ENCODE data around the gene CFAP20DC.
"Not testable (repeated sequence)": the region's sequence is repeated elsewhere in the genome, so short reads cannot be mapped to it uniquely, and the experiment has no call there.

Gene CFAP20DC

DNA sequence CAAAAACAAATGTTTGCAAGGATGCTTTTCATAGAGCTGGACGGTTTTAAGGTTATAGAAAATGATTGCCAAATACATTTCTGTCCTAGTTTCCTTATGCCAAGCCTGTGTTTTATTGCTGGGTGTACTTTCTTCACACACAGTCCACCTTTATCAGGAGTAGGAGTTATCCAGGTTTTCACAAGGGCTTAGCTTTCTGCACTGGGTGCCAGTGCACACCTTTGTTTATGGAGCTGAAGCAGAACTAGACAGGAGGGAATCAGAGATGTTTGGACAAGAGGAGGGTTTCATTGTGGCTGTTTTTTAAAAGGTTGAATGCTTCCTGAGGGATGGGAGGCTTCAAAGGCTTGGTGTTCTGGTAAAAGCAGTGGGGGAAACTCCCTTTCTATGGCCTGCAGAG is 353.7 kb downstream of the CFAP20DC start:
- no peak for DNase-seq (ENCODE audit: low read depth in 2 of 2)

- not testable (repeated sequence) for DNase-seq (ENCODE audit: low read depth in 2 of 2)
These were observed 354.5 kb downstream of the CFAP20DC start for GRCh38 chr3:58695284-58695683.

- DNase-seq (ENCODE audit: low read depth in 2 of 2) = no peak
These were observed 355.6 kb downstream of the CFAP20DC start for GRCh38 chr3:58693940-58694850.

GRCh38 chr3:58692484-58692883 is 357.3 kb downstream of the CFAP20DC start:
- DNase-seq (ENCODE audit: low read depth in 2 of 2) = no peak
